Measurements from ENCODE around the gene HIVEP3.

The HIVEP3 gene

GRCh38 chr1:41678111-41678878, 240.4 kb downstream of the HIVEP3 start:
- TF ChIP-seq CEBPB (IDR thresholded peaks at IDR 0.05) (no peak), RAD21 (IDR thresholded peaks at IDR 0.05; ENCODE audit: low read depth) (no peak), USF1 (IDR thresholded peaks at IDR 0.05) (no peak), TCF12 (IDR thresholded peaks at IDR 0.05; ENCODE audit: low read depth) (no peak), YY1 (IDR thresholded peaks at IDR 0.05; ENCODE audit: low read depth) (no peak), TEAD4 (IDR thresholded peaks at IDR 0.05) (no peak), CREB1 (IDR thresholded peaks at IDR 0.05; ENCODE audit: low read depth) (no peak), MAX (IDR thresholded peaks at IDR 0.05) (no peak), FOXM1 (IDR thresholded peaks at IDR 0.05; ENCODE audit: borderline replicate concordance, low read depth) (no peak), EGR1 (IDR thresholded peaks at IDR 0.05) (no peak), NFIC (IDR thresholded peaks at IDR 0.05) (no peak), EP300 (IDR thresholded peaks at IDR 0.05; ENCODE audit: borderline replicate concordance) (no peak), TAF1 (IDR thresholded peaks at IDR 0.05; ENCODE audit: low read depth) (no peak), ZBTB7A (IDR thresholded peaks at IDR 0.05; ENCODE audit: low read depth) (no peak)
- TF ChIP-seq, protein P1, sequence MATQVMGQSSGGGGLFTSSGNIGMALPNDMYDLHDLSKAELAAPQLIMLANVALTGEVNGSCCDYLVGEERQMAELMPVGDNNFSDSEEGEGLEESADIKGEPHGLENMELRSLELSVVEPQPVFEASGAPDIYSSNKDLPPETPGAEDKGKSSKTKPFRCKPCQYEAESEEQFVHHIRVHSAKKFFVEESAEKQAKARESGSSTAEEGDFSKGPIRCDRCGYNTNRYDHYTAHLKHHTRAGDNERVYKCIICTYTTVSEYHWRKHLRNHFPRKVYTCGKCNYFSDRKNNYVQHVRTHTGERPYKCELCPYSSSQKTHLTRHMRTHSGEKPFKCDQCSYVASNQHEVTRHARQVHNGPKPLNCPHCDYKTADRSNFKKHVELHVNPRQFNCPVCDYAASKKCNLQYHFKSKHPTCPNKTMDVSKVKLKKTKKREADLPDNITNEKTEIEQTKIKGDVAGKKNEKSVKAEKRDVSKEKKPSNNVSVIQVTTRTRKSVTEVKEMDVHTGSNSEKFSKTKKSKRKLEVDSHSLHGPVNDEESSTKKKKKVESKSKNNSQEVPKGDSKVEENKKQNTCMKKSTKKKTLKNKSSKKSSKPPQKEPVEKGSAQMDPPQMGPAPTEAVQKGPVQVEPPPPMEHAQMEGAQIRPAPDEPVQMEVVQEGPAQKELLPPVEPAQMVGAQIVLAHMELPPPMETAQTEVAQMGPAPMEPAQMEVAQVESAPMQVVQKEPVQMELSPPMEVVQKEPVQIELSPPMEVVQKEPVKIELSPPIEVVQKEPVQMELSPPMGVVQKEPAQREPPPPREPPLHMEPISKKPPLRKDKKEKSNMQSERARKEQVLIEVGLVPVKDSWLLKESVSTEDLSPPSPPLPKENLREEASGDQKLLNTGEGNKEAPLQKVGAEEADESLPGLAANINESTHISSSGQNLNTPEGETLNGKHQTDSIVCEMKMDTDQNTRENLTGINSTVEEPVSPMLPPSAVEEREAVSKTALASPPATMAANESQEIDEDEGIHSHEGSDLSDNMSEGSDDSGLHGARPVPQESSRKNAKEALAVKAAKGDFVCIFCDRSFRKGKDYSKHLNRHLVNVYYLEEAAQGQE (IDR thresholded peaks at IDR 0.05; ENCODE audit: low read depth): no peak

DNA sequence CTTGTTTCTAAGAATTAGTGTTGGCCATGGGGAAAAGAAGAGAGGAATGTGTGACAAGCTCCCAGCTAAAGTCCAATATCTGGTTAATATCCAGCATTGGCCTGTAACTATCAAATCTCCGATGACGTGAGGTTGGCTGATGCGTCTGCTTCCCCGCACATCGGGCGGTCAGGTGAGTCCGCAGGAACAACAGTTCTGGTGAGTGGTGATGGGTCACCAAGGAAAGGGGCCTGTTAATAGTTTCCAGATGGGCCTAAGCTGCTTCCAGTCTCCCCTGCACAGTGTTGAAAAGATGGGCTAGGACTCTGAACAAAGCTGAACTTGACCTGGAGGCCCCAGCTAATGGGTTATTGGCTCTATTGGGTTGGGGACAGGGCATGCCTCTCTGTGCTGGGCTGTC, 241.1 kb downstream of the HIVEP3 start:
- no peak for TF ChIP-seq TEAD4 (IDR thresholded peaks at IDR 0.05)
- TF ChIP-seq TAF1 (IDR thresholded peaks at IDR 0.05; ENCODE audit: low read depth): no peak
- TF ChIP-seq USF1 (IDR thresholded peaks at IDR 0.05): no peak
- TF ChIP-seq EP300 (IDR thresholded peaks at IDR 0.05; ENCODE audit: borderline replicate concordance): no peak
- TF ChIP-seq ZBTB7A (IDR thresholded peaks at IDR 0.05; ENCODE audit: low read depth): no peak
- TF ChIP-seq CEBPB (IDR thresholded peaks at IDR 0.05): no peak
- no peak for TF ChIP-seq NFIC (IDR thresholded peaks at IDR 0.05)
- TF ChIP-seq EGR1 (IDR thresholded peaks at IDR 0.05): no peak
- no peak for TF ChIP-seq TCF12 (IDR thresholded peaks at IDR 0.05; ENCODE audit: low read depth)
- TF ChIP-seq CREB1 (IDR thresholded peaks at IDR 0.05; ENCODE audit: low read depth): no peak

DNA sequence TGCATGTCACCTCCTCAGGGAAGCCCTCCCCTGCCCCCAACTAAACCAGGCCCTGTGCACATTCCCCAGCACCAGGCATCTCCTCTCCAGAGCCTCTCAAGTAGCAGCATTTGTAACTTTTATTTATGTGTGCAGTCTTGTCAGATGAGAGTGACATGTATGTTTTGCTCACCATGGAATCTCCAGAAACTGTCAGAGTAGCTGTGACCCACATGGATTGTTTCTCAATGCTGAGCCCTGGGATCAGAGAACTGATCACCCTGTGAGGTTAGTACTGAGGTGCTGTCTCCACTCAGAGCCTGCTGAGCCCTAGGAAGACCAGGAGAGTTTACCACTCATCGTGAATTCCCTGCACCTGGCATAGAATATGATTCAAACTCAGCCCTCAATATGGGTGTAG, 243.3 kb downstream of the HIVEP3 start:
- TF ChIP-seq TEAD4 (IDR thresholded peaks at IDR 0.05): no peak
- TF ChIP-seq TCF12 (IDR thresholded peaks at IDR 0.05; ENCODE audit: low read depth): no peak
- TF ChIP-seq NFIC (IDR thresholded peaks at IDR 0.05): no peak
- no peak for TF ChIP-seq TAF1 (IDR thresholded peaks at IDR 0.05; ENCODE audit: low read depth)
- no peak for TF ChIP-seq RAD21 (IDR thresholded peaks at IDR 0.05; ENCODE audit: low read depth)
- TF ChIP-seq, protein P1 (IDR thresholded peaks at IDR 0.05; ENCODE audit: low read depth): no peak
- TF ChIP-seq EP300 (IDR thresholded peaks at IDR 0.05; ENCODE audit: borderline replicate concordance): no peak
- no peak for TF ChIP-seq USF1 (IDR thresholded peaks at IDR 0.05)
- TF ChIP-seq YY1 (IDR thresholded peaks at IDR 0.05; ENCODE audit: low read depth): no peak
- TF ChIP-seq CREB1 (IDR thresholded peaks at IDR 0.05; ENCODE audit: low read depth): no peak

GRCh38 chr1:41674522-41674921, 244.2 kb downstream of the HIVEP3 start:
- TF ChIP-seq NFIC (IDR thresholded peaks at IDR 0.05) (no peak), RAD21 (IDR thresholded peaks at IDR 0.05; ENCODE audit: low read depth) (no peak), TEAD4 (IDR thresholded peaks at IDR 0.05) (no peak), TAF1 (IDR thresholded peaks at IDR 0.05; ENCODE audit: low read depth) (no peak), EGR1 (IDR thresholded peaks at IDR 0.05) (no peak), FOXM1 (IDR thresholded peaks at IDR 0.05; ENCODE audit: borderline replicate concordance, low read depth) (no peak), YY1 (IDR thresholded peaks at IDR 0.05; ENCODE audit: low read depth) (no peak)

DNA sequence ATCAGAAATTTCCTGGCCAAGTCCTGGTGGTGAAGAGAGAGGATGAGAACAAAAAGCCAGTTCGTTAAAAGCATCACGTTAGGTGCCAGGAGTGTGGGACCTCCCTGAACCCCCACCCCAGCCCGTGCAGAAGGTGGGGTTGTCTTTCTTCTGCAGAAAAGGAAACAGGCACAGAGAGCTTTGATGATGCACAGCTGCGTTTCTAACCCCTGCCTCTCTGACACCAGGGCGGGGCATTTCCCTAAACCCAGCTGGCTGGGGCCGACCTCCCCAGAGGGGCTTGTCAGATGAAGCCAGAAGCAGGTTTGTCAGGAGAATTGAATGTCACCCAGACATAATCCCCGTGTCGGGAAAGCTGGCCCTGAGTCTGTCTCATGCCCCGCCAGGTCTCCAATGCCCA, 244.9 kb downstream of the HIVEP3 start:
- no peak for TF ChIP-seq NFIC (IDR thresholded peaks at IDR 0.05)
- TF ChIP-seq TAF1 (IDR thresholded peaks at IDR 0.05; ENCODE audit: low read depth): no peak
- TF ChIP-seq CEBPB (IDR thresholded peaks at IDR 0.05): no peak
- TF ChIP-seq RAD21 (IDR thresholded peaks at IDR 0.05; ENCODE audit: low read depth): no peak
- TF ChIP-seq EP300 (IDR thresholded peaks at IDR 0.05; ENCODE audit: borderline replicate concordance): no peak
- no peak for TF ChIP-seq FOXM1 (IDR thresholded peaks at IDR 0.05; ENCODE audit: borderline replicate concordance, low read depth)
- no peak for TF ChIP-seq EGR1 (IDR thresholded peaks at IDR 0.05)
- no peak for TF ChIP-seq MAX (IDR thresholded peaks at IDR 0.05)
- no peak for TF ChIP-seq TCF12 (IDR thresholded peaks at IDR 0.05; ENCODE audit: low read depth)
- TF ChIP-seq USF1 (IDR thresholded peaks at IDR 0.05): no peak
- no peak for TF ChIP-seq CREB1 (IDR thresholded peaks at IDR 0.05; ENCODE audit: low read depth)
